Parietal lobe (tissue), 1 donor: ENCODE measurements around the gene SH3BGRL2. TPM values are rescaled to one million over a fixed set of nuclear protein-coding genes. Genes with fewer than 3 reads are reported as not detected.

ENCODE experiments used
- total RNA-seq: library from RNA; depleted of rRNA; stranded (reverse); fragments of >200 nt; gene quantifications from one replicate; pipeline ENCODE4 v1.2.3, GENCODE V29; 2014

Gene SH3BGRL2
- total RNA-seq: 16.0 TPM

GRCh38 chr6:79630883-79631692 lies at the start of gene SH3BGRL2:
SH3BGRL2 (plus strand) TSS chr6:79631329; CDS start chr6:79631462, 133 bp downstream.

Other genes starting within 250 kb of the SH3BGRL2 start
- 14.7 TPM for gene LCA5, start 93.9 kb upstream of the SH3BGRL2 start, total RNA-seq